OCI-LY3 (cell line): ENCODE data around the gene PITPNM3.

ENCODE experiments used
- H2AFZ ChIP-seq: fragments of 200-600, 300-600 bp; shearing (Covaris generic); 2 replicates; pipeline ENCODE4 v1.6.0; 2014; ENCODE audit warnings: antibody characterized with exemption, low read depth, low read length
- H3K27ac ChIP-seq: fragments of 200-600, 300-600 bp; sonication (generic); 2 replicates; pipeline ENCODE4 v1.5.1; 2014; ENCODE audit warnings: mild to moderate bottlenecking, low read length, moderate library complexity, mixed read lengths
- H3K27me3 ChIP-seq: fragments of 200-600, 300-600 bp; sonication (generic); 2 replicates; pipeline ENCODE4 v1.6.1; 2014; ENCODE audit warnings: low read depth, low read length, mixed read lengths
- H3K36me3 ChIP-seq: fragments of 200-600, 300-600 bp; sonication (generic); replicated peaks from 2 replicates; pipeline ENCODE3; 2014; ENCODE audit warnings: low read depth, low read length, mixed read lengths
- H3K4me1 ChIP-seq: fragments of 300-600, 200-600 bp; sonication (generic); 2 replicates; pipeline ENCODE4 v1.6.1; 2014; ENCODE audit warnings: low read length, mixed read lengths
- H3K4me2 ChIP-seq: fragments of 200-600, 300-600 bp; sonication (generic); 2 replicates; pipeline ENCODE4 v1.6.1; 2014; ENCODE audit warnings: low read length, mixed read lengths
- H3K4me3 ChIP-seq: fragments of 300-600, 200-600 bp; sonication (generic); 2 replicates; pipeline ENCODE4 v1.5.1; 2014; ENCODE audit warnings: antibody characterized with exemption, mild to moderate bottlenecking, low read length, moderate library complexity
- H3K79me2 ChIP-seq: fragments of 300-600, 200-600 bp; shearing (Covaris generic); 2 replicates; pipeline ENCODE4 v1.6.1; 2014; ENCODE audit warnings: mild to moderate bottlenecking, low read length, mixed read lengths
- H3K9ac ChIP-seq: fragments of 300-600, 200-600 bp; shearing (Covaris generic); 2 replicates; pipeline ENCODE4 v1.6.0; 2014; ENCODE audit warnings: mild to moderate bottlenecking, low read length, moderate library complexity
- H3K9me3 ChIP-seq: fragments of 200-600, 300-600 bp; shearing (Covaris generic); 2 replicates; pipeline ENCODE4 v1.6.1; 2014; ENCODE audit warnings: low read length, mixed read lengths; ENCODE audit not compliant: insufficient read depth
- H4K20me1 ChIP-seq: fragments of 200-600, 300-600 bp; sonication (generic); 2 replicates; pipeline ENCODE4 v1.6.1; 2016; ENCODE audit warnings: low read length, mixed read lengths; ENCODE audit not compliant: insufficient read depth
- CTCF ChIP-seq: fragments of 200-600, 300-600 bp; sonication (generic); IDR thresholded peaks from 2 replicates; pipeline ENCODE4 v1.5.1; 2014; ENCODE audit warnings: antibody characterized with exemption, low read length, low read depth
- EZH2phosphoT487 ChIP-seq: fragments of 200-600 bp; shearing (Covaris generic); IDR thresholded peaks from 2 replicates; pipeline ENCODE4 v1.6.1; 2018; ENCODE audit warnings: antibody characterized with exemption, mixed run types, low read depth

The PITPNM3 gene

GRCh38 chr17:6463616-6464445, 92.5 kb downstream of the PITPNM3 start:
- Histone ChIP-seq H3K79me2 (no peaks in the 10 kb centered on the region), H4K20me1 (no peaks in the 10 kb centered on the region), H3K4me2 (no peak overlapping the region), H3K4me1 (no peaks in the 10 kb centered on the region), H3K27ac (no peak overlapping the region), H3K9me3 (no peaks in the 10 kb centered on the region), H3K4me3 (no peak overlapping the region), H3K27me3 (no peaks in the 10 kb centered on the region), H3K36me3 (no peaks in the 10 kb centered on the region), H2AFZ (no peak overlapping the region), H3K9ac (no peak overlapping the region)
- TF ChIP-seq CTCF: no peak
- TF ChIP-seq EZH2phosphoT487: no peak

GRCh38 chr17:6462692-6463091, 93.7 kb downstream of the PITPNM3 start:
- H4K20me1 ChIP-seq: no peaks in the 10 kb centered on the region
- no peak for TF ChIP-seq EZH2phosphoT487
- TF ChIP-seq CTCF: no peak
- no peaks in the 10 kb centered on the region for H3K27me3 ChIP-seq
- no peak overlapping the region for H3K27ac ChIP-seq
- no peaks in the 10 kb centered on the region for H3K4me1 ChIP-seq
- no peaks in the 10 kb centered on the region for H3K36me3 ChIP-seq
- no peak overlapping the region for H3K4me2 ChIP-seq
- H3K79me2 ChIP-seq: no peaks in the 10 kb centered on the region
- no peak overlapping the region for H3K9ac ChIP-seq
- no peak overlapping the region for H2AFZ ChIP-seq
- H3K4me3 ChIP-seq: no peak overlapping the region
- no peaks in the 10 kb centered on the region for H3K9me3 ChIP-seq

GRCh38 chr17:6461792-6462524, 94.4 kb downstream of the PITPNM3 start:
- no peak overlapping the region for H3K4me3 ChIP-seq
- no peaks in the 10 kb centered on the region for H3K9me3 ChIP-seq
- no peaks in the 10 kb centered on the region for H3K4me1 ChIP-seq
- H3K36me3 ChIP-seq: no peaks in the 10 kb centered on the region
- H3K27me3 ChIP-seq: no peaks in the 10 kb centered on the region
- no peak for TF ChIP-seq EZH2phosphoT487
- TF ChIP-seq CTCF: no peak
- no peak overlapping the region for H3K9ac ChIP-seq
- H3K27ac ChIP-seq: no peak overlapping the region
- no peak overlapping the region for H2AFZ ChIP-seq
- H3K79me2 ChIP-seq: no peaks in the 10 kb centered on the region
- no peak overlapping the region for H3K4me2 ChIP-seq
- no peaks in the 10 kb centered on the region for H4K20me1 ChIP-seq

- Histone ChIP-seq H3K4me2 (no peak overlapping the region), H3K36me3 (no peaks in the 10 kb centered on the region), H3K79me2 (no peaks in the 10 kb centered on the region), H3K27ac (no peak overlapping the region), H3K4me1 (no peaks in the 10 kb centered on the region), H3K9ac (no peak overlapping the region), H3K9me3 (no peaks in the 10 kb centered on the region), H4K20me1 (no peaks in the 10 kb centered on the region), H3K27me3 (no peaks in the 10 kb centered on the region), H2AFZ (no peak overlapping the region), H3K4me3 (no peak overlapping the region)
- TF ChIP-seq CTCF (no peak), EZH2phosphoT487 (no peak)
These were observed 95.1 kb downstream of the PITPNM3 start for GRCh38 chr17:6461246-6461645.
